GOT3 (cell line): ENCODE data around the gene CCDC74B.
"Not testable (repeated sequence)": the region's sequence is repeated elsewhere in the genome, so short reads cannot be mapped to it uniquely, and the experiment has no call there.

Source experiments
- DNase-seq: peaks from one replicate; lab custom pipeline; 2025; ENCODE audit warnings: mixed read lengths; lab: John Stamatoyannopoulos, UW

Gene CCDC74B

DNA sequence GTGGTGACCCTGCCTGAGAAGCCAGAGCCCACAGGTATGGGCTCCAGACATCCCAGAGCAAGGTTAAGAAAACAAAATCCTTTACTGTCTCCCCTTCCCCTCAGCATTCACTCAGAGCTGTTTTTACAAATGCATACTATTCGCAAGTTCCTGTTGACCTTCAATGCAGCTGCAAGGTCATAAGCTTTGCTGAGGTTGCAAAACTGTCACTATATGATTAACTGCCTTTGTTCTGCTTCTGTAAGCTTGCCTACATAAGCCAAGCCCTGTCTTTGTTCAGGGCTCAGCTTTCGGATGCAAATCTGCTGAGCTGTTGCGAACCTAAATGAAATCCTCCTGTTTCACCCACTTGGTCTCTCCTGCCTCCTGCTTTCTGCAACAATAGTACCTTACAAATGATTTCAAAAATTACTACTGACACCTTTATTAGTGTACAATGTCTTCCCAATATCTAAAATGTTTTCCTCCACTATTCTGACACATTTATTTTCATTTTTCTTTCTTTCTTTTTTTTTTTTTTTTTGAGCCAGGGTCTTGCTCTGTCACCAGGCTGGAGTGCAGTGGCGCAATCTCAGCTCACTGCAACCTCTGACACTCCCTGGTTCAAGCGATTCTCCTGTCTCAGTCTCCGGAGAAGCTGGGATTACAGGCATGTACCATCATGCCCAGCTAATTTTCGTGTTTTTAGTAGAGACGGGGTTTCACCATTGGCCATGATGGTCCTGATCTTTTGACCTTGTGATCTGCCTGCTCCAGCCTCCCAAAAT is 42.1 kb downstream of the CCDC74B start:
- not testable (repeated sequence) for DNase-seq
